Astrocyte (in vitro differentiated cells and primary cell): Measurements from ENCODE around the gene SPINK5. TPM values are rescaled to one million over a fixed set of nuclear protein-coding genes. Genes with fewer than 3 reads are reported as not detected.

ENCODE experiments used
- DNase-seq: peaks from one replicate; pipeline ENCODE4 v3.0.0-alpha.2; 2010; ENCODE audit warnings: low read depth
- FAIRE-seq: peaks from 2 replicates; lab custom pipeline; 2011; peaks lifted over from hg19 to GRCh38; lab: Jason Lieb, UNC
- H2AFZ ChIP-seq: 2 replicates; pipeline ENCODE4 v1.6.0; 2012; ENCODE audit warnings: low read depth, low read length, inconsistent platforms
- H3K27ac ChIP-seq: 2 replicates; pipeline ENCODE4 v1.5.1; 2011; ENCODE audit warnings: low read depth, low read length, inconsistent platforms
- H3K27me3 ChIP-seq: 2 replicates; pipeline ENCODE4 v1.6.0; 2011; ENCODE audit warnings: low read length, inconsistent platforms; ENCODE audit not compliant: insufficient read depth
- H3K36me3 ChIP-seq: 2 replicates; pipeline ENCODE4 v1.5.1; 2011; ENCODE audit warnings: low read length, inconsistent platforms; ENCODE audit not compliant: insufficient read depth
- H3K4me1 ChIP-seq: 2 replicates; pipeline ENCODE4 v1.5.1; 2011; ENCODE audit warnings: low read length, inconsistent platforms; ENCODE audit not compliant: insufficient read depth
- H3K4me2 ChIP-seq: 2 replicates; pipeline ENCODE4 v1.6.0; 2012; ENCODE audit warnings: low read length, inconsistent platforms
- H3K4me3 ChIP-seq: 2 replicates; pipeline ENCODE4 v1.5.1; 2011; ENCODE audit warnings: low read depth, mild to moderate bottlenecking, low read length, inconsistent platforms; ENCODE audit not compliant: insufficient read depth
- H3K79me2 ChIP-seq: 2 replicates; pipeline ENCODE4 v1.6.0; 2012; ENCODE audit warnings: mild to moderate bottlenecking, low read length, inconsistent platforms; ENCODE audit not compliant: insufficient read depth
- H3K9ac ChIP-seq: 2 replicates; pipeline ENCODE4 v1.6.0; 2012; ENCODE audit warnings: mild to moderate bottlenecking, low read length, inconsistent platforms
- H3K9me3 ChIP-seq: 2 replicates; pipeline ENCODE4 v1.5.1; 2012; ENCODE audit warnings: low read depth, mild to moderate bottlenecking, low read length, inconsistent platforms; ENCODE audit not compliant: insufficient read depth
- H4K20me1 ChIP-seq: 2 replicates; pipeline ENCODE4 v1.6.0; 2012; ENCODE audit warnings: low read length, inconsistent platforms; ENCODE audit not compliant: insufficient read depth
- H3K27ac Mint-ChIP-seq: one replicate; pipeline ENCODE4 v1.8.0; 2021; ENCODE audit warnings: mild to moderate bottlenecking, mixed read lengths; ENCODE audit not compliant: unreplicated experiment
- H3K27me3 Mint-ChIP-seq: one replicate; pipeline ENCODE4 v1.8.0; 2021; ENCODE audit warnings: low read depth, mixed read lengths; ENCODE audit not compliant: unreplicated experiment
- H3K36me3 Mint-ChIP-seq: one replicate; pipeline ENCODE4 v1.8.0; 2021; ENCODE audit warnings: low read depth, mixed read lengths; ENCODE audit not compliant: unreplicated experiment
- H3K4me1 Mint-ChIP-seq: one replicate; pipeline ENCODE4 v1.8.0; 2021; ENCODE audit warnings: low read depth, mixed read lengths; ENCODE audit not compliant: unreplicated experiment
- H3K4me3 Mint-ChIP-seq: one replicate; pipeline ENCODE4 v1.8.0; 2021; ENCODE audit warnings: mild to moderate bottlenecking, moderate library complexity, mixed read lengths; ENCODE audit not compliant: unreplicated experiment
- H3K9me3 Mint-ChIP-seq: one replicate; pipeline ENCODE4 v1.8.0; 2021; ENCODE audit warnings: mild to moderate bottlenecking, mixed read lengths; ENCODE audit not compliant: unreplicated experiment
- CTCF ChIP-seq: IDR thresholded peaks from 2 replicates; pipeline ENCODE4 v1.5.1; 2011; ENCODE audit warnings: low read depth, mild to moderate bottlenecking, inconsistent platforms, low read length, moderate library complexity; ENCODE audit not compliant: insufficient read depth
- EZH2 ChIP-seq: IDR thresholded peaks from 2 replicates; pipeline ENCODE4 v1.6.1; 2012; ENCODE audit warnings: mild to moderate bottlenecking, low read length, inconsistent platforms; ENCODE audit not compliant: insufficient read depth
- total RNA-seq: library from RNA; stranded (reverse); gene quantifications from 2 replicates; pipeline ENCODE4 v1.2.1, GENCODE V29; 2021

Gene SPINK5
- total RNA-seq, 1 donor from 2014 or later: 1.3 TPM

GRCh38 chr5:148084269-148084668, 20.5 kb downstream of the SPINK5 start:
- H3K79me2 ChIP-seq: no peaks in the 10 kb centered on the region
- TF ChIP-seq CTCF: no peak
- no peak for TF ChIP-seq EZH2
- H3K9me3 Mint-ChIP-seq: no peaks in the 10 kb centered on the region
- no peak for FAIRE-seq
- no peaks in the 10 kb centered on the region for H3K27me3 ChIP-seq
- H3K4me2 ChIP-seq: no peak overlapping the region
- no peaks in the 10 kb centered on the region for H4K20me1 ChIP-seq
- H3K36me3 Mint-ChIP-seq: no peaks in the 10 kb centered on the region
- H3K27ac Mint-ChIP-seq: no peak overlapping the region
- H3K27me3 Mint-ChIP-seq: no peaks in the 10 kb centered on the region
- DNase-seq: no peak
- no peak overlapping the region for H3K27ac ChIP-seq
- H3K4me3 Mint-ChIP-seq: no peak overlapping the region
- H3K9ac ChIP-seq: no peak overlapping the region
- H3K4me3 ChIP-seq: no peak overlapping the region
- no peaks in the 10 kb centered on the region for H3K9me3 ChIP-seq
- no peak overlapping the region for H2AFZ ChIP-seq
- H3K4me1 Mint-ChIP-seq: no peaks in the 10 kb centered on the region
- H3K4me1 ChIP-seq: no peaks in the 10 kb centered on the region
- no peaks in the 10 kb centered on the region for H3K36me3 ChIP-seq

DNA sequence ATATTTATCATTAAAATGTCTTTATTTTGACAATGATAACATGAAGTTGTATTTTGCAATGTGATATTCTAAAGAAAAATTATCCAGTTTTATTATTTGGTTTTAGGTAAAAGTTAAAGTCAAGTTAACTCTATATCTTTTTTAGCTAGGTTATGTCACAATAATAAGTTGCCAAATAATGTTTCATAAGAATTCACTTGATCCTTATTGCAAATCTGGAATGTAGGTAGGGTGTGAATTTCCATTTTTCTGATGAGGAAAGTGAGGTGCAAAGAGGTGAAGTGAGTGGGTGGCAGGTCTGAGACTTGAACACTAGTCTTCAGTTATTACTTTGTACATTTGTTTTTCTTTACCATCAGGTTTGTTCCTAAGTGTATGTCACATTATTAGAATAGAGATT, 21.5 kb downstream of the SPINK5 start:
- Histone ChIP-seq H3K79me2 (no peaks in the 10 kb centered on the region), H3K4me3 (no peak overlapping the region), H3K9ac (no peak overlapping the region), H3K27ac (no peak overlapping the region), H3K36me3 (no peaks in the 10 kb centered on the region), H4K20me1 (no peaks in the 10 kb centered on the region), H3K4me2 (no peak overlapping the region), H3K27me3 (no peaks in the 10 kb centered on the region), H3K4me1 (no peaks in the 10 kb centered on the region), H3K9me3 (no peaks in the 10 kb centered on the region), H2AFZ (no peak overlapping the region)
- DNase-seq (no peak), FAIRE-seq (no peak)
- H3K9me3 Mint-ChIP-seq: no peaks in the 10 kb centered on the region
- H3K4me3 Mint-ChIP-seq: no peak overlapping the region
- peaks cover 2% of the 10 kb centered on the region for H3K27me3 Mint-ChIP-seq
- no peak for TF ChIP-seq CTCF
- TF ChIP-seq EZH2: no peak
- no peaks in the 10 kb centered on the region for H3K4me1 Mint-ChIP-seq
- H3K27ac Mint-ChIP-seq: no peak overlapping the region
- H3K36me3 Mint-ChIP-seq: no peaks in the 10 kb centered on the region

GRCh38 chr5:148085977-148086705, 22.4 kb downstream of the SPINK5 start:
- no peak overlapping the region for H3K27ac ChIP-seq
- FAIRE-seq (no peak), DNase-seq (no peak)
- no peaks in the 10 kb centered on the region for H3K79me2 ChIP-seq
- Mint-ChIP-seq H3K27me3 (peaks cover 2% of the 10 kb centered on the region), H3K27ac (no peak overlapping the region), H3K4me3 (no peak overlapping the region), H3K9me3 (no peaks in the 10 kb centered on the region), H3K36me3 (no peaks in the 10 kb centered on the region), H3K4me1 (peaks cover 2% of the 10 kb centered on the region)
- H3K4me2 ChIP-seq: no peak overlapping the region
- H3K9ac ChIP-seq: no peak overlapping the region
- H3K9me3 ChIP-seq: no peaks in the 10 kb centered on the region
- H3K36me3 ChIP-seq: no peaks in the 10 kb centered on the region
- TF ChIP-seq EZH2 (no peak), CTCF (no peak)
- H4K20me1 ChIP-seq: no peaks in the 10 kb centered on the region
- no peaks in the 10 kb centered on the region for H3K27me3 ChIP-seq
- no peak overlapping the region for H2AFZ ChIP-seq
- H3K4me3 ChIP-seq: no peak overlapping the region
- H3K4me1 ChIP-seq: no peaks in the 10 kb centered on the region
